H9 (cell line): ENCODE measurements around the gene GLDC. TPM values are rescaled to one million over a fixed set of nuclear protein-coding genes. Genes with fewer than 3 reads are reported as not detected.

Source experiments
- DNase-seq: peaks from one replicate; pipeline ENCODE4 v3.0.0-alpha.2; 2017
- H2AFZ ChIP-seq: one replicate; pipeline ENCODE4 v1.6.1; 2013; ENCODE audit warnings: mild to moderate bottlenecking, low read length, control low read depth, moderate library complexity
- H2AK5ac ChIP-seq: 2 replicates; pipeline ENCODE4 v1.6.1; 2013; ENCODE audit warnings: low read length, control low read depth, mixed read lengths; ENCODE audit not compliant: insufficient read length
- H2BK120ac ChIP-seq: one replicate; pipeline ENCODE4 v1.6.1; 2013; ENCODE audit warnings: low read depth, mild to moderate bottlenecking, low read length, control low read depth, inconsistent platforms; ENCODE audit not compliant: poor library complexity, severe bottlenecking
- H2BK12ac ChIP-seq: 2 replicates; pipeline ENCODE4 v1.6.1; 2013; ENCODE audit warnings: low read length, control low read depth, mixed read lengths, low read depth; ENCODE audit not compliant: insufficient read length
- H2BK15ac ChIP-seq: 2 replicates; pipeline ENCODE4 v1.6.1; 2013; ENCODE audit warnings: low read depth, low read length, control low read depth
- H2BK20ac ChIP-seq: one replicate; pipeline ENCODE4 v1.6.1; 2013; ENCODE audit warnings: low read depth, mild to moderate bottlenecking, low read length, control low read depth, inconsistent platforms; ENCODE audit not compliant: poor library complexity, severe bottlenecking
- H2BK5ac ChIP-seq: 2 replicates; pipeline ENCODE4 v1.6.1; 2013; ENCODE audit warnings: low read length, control low read depth, mixed read lengths; ENCODE audit not compliant: insufficient read length
- H3K14ac ChIP-seq: 2 replicates; pipeline ENCODE4 v1.6.1; 2013; ENCODE audit warnings: low read length, control low read depth; ENCODE audit not compliant: insufficient read depth
- H3K18ac ChIP-seq: 2 replicates; pipeline ENCODE4 v1.6.1; 2013; ENCODE audit warnings: low read depth, mild to moderate bottlenecking, mixed read lengths, low read length, control low read depth; ENCODE audit not compliant: insufficient read length
- H3K23ac ChIP-seq: 2 replicates; pipeline ENCODE4 v1.6.1; 2013; ENCODE audit warnings: low read length, control low read depth, mixed read lengths, low read depth; ENCODE audit not compliant: insufficient read length
- H3K23me2 ChIP-seq: 2 replicates; pipeline ENCODE4 v1.6.1; 2013; ENCODE audit warnings: low read depth, mild to moderate bottlenecking, mixed read lengths, low read length, control low read depth; ENCODE audit not compliant: insufficient read length, poor library complexity, severe bottlenecking
- H3K27ac ChIP-seq: 2 replicates; pipeline ENCODE4 v1.5.1; 2013; ENCODE audit warnings: low read length, control low read depth, mixed read lengths, low read depth; ENCODE audit not compliant: insufficient read length
- H3K27me3 ChIP-seq: 2 replicates; pipeline ENCODE4 v1.6.1; 2013; ENCODE audit warnings: low read length, control low read depth, inconsistent platforms; ENCODE audit not compliant: insufficient read depth
- H3K4ac ChIP-seq: 2 replicates; pipeline ENCODE4 v1.6.1; 2013; ENCODE audit warnings: low read depth, mild to moderate bottlenecking, control low read depth, inconsistent platforms, low read length, moderate library complexity
- H3K4me1 ChIP-seq: 2 replicates; pipeline ENCODE4 v1.6.1; 2013; ENCODE audit warnings: low read length, control low read depth, inconsistent platforms; ENCODE audit not compliant: insufficient read depth
- H3K4me2 ChIP-seq: 2 replicates; pipeline ENCODE4 v1.6.1; 2013; ENCODE audit warnings: low read length, control low read depth, mixed read lengths; ENCODE audit not compliant: insufficient read length, insufficient read depth
- H3K56ac ChIP-seq: 2 replicates; pipeline ENCODE4 v1.6.1; 2013; ENCODE audit warnings: low read depth, mild to moderate bottlenecking, mixed read lengths, low read length, control low read depth; ENCODE audit not compliant: insufficient read length
- H3K79me1 ChIP-seq: 2 replicates; pipeline ENCODE4 v1.6.1; 2013; ENCODE audit warnings: low read depth, mild to moderate bottlenecking, moderate library complexity, low read length, control low read depth, inconsistent platforms; ENCODE audit not compliant: insufficient read depth, poor library complexity, severe bottlenecking
- H3K79me2 ChIP-seq: 2 replicates; pipeline ENCODE4 v1.6.1; 2013; ENCODE audit warnings: low read length, control low read depth, inconsistent platforms; ENCODE audit not compliant: insufficient read depth
- H3K9ac ChIP-seq: 2 replicates; pipeline ENCODE4 v1.6.1; 2013; ENCODE audit warnings: low read length, control low read depth, mixed read lengths; ENCODE audit not compliant: insufficient read length; ENCODE audit errors: extremely low read depth
- H3K9me3 ChIP-seq: one replicate; pipeline ENCODE4 v1.6.1; 2013; ENCODE audit warnings: low read depth, low read length, inconsistent platforms; ENCODE audit not compliant: control insufficient read depth
- H3T11ph ChIP-seq: one replicate; pipeline ENCODE4 v1.6.1; 2013; ENCODE audit warnings: mild to moderate bottlenecking, low read length, control low read depth, inconsistent platforms
- H4K20me1 ChIP-seq: one replicate; pipeline ENCODE4 v1.6.1; 2013; ENCODE audit not compliant: control insufficient read depth, insufficient read length, insufficient read depth
- H4K5ac ChIP-seq: 2 replicates; pipeline ENCODE4 v1.6.1; 2013; ENCODE audit warnings: low read depth, mild to moderate bottlenecking, mixed read lengths, low read length, control low read depth; ENCODE audit not compliant: insufficient read length
- H4K8ac ChIP-seq: replicated peaks from 2 replicates; pipeline ENCODE4 v1.6.1; 2013; ENCODE audit warnings: low read length, control low read depth, mixed read lengths, low read depth; ENCODE audit not compliant: insufficient read length
- H4K91ac ChIP-seq: 2 replicates; pipeline ENCODE4 v1.6.1; 2013; ENCODE audit warnings: low read depth, mild to moderate bottlenecking, moderate library complexity, mixed read lengths, low read length, control low read depth; ENCODE audit not compliant: insufficient read length
- H3K27ac Mint-ChIP-seq, 3 experiments: 2 replicates in 2 of 3; 3 replicates in 1 of 3; pipeline ENCODE4 v1.8.0; 2020 to 2021; ENCODE audit warnings: mixed read lengths in 3 of 3, mild to moderate bottlenecking in 1 of 3, moderate library complexity in 1 of 3
- H3K27me3 Mint-ChIP-seq: 2 replicates; pipeline ENCODE4 v1.8.0; 2021; ENCODE audit warnings: low read depth, mild to moderate bottlenecking, moderate library complexity, mixed read lengths
- H3K36me3 Mint-ChIP-seq, 3 experiments: 2 replicates in 2 of 3; 3 replicates in 1 of 3; pipeline ENCODE4 v1.8.0; 2020 to 2021; ENCODE audit warnings: low read depth in 3 of 3, mixed read lengths in 3 of 3; ENCODE audit not compliant: insufficient read depth in 1 of 3
- H3K4me1 Mint-ChIP-seq, 2 experiments: 2 replicates each; pipeline ENCODE4 v1.8.0; 2020; ENCODE audit warnings: mixed read lengths in 2 of 2
- H3K4me3 Mint-ChIP-seq, 2 experiments: 2 replicates in 1 of 2; 3 replicates in 1 of 2; pipeline ENCODE4 v1.8.0; 2020 to 2021; ENCODE audit warnings: mild to moderate bottlenecking in 2 of 2, mixed read lengths in 2 of 2, moderate library complexity in 1 of 2
- H3K9me3 Mint-ChIP-seq, 2 experiments: 2 replicates in 1 of 2; 3 replicates in 1 of 2; pipeline ENCODE4 v1.8.0; 2020; ENCODE audit warnings: mild to moderate bottlenecking in 2 of 2, mixed read lengths in 2 of 2, moderate library complexity in 1 of 2
- WGBS: extraction: QIAGEN DNeasy Blood & Tissue Kit; methylation state at CpG from one replicate; pipeline ENCODE4 v1.1.7; 2013; ENCODE audit warnings: missing lambda C conversion rate, low lambda C conversion rate, mixed read lengths; ENCODE audit not compliant: insufficient read length; ENCODE audit errors: extremely low coverage; 5-methylcytosine and 5-hydroxymethylcytosine counted together
- total RNA-seq: library from RNA; stranded (reverse); gene quantifications from 2 replicates; pipeline ENCODE4 v1.2.1, GENCODE V29; 2021
- TF ChIP-seq, protein P1 (sequence below): fragments of 200-600 bp; sonication (generic); conservative IDR thresholded peaks from 3 replicates; pipeline ENCODE4 v1.8.0; 2021; ENCODE audit warnings: antibody characterized with exemption, mild to moderate bottlenecking

Gene GLDC
- total RNA-seq, 1 experiment from 2014 or later = 74.4 TPM

DNA sequence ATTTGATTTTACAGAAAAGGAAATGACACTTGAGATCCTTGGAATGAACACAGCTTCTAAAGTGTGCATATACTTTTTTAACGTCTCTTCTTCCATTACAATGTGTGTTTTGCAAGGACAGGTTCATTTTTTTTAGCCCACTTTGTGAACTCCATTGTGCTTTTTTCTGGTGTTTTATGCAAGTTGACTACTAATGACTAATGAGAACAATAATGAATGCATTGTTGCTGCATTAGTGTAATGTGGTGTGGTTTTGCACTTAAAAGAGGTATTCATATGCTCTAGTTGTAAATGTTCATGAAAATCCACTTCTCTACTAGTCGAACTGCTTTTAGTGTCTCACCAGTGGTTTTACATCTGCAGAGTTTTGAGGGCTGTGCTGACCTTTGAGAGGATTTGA is 139.0 kb downstream of the GLDC start:
- TF ChIP-seq, protein P1, sequence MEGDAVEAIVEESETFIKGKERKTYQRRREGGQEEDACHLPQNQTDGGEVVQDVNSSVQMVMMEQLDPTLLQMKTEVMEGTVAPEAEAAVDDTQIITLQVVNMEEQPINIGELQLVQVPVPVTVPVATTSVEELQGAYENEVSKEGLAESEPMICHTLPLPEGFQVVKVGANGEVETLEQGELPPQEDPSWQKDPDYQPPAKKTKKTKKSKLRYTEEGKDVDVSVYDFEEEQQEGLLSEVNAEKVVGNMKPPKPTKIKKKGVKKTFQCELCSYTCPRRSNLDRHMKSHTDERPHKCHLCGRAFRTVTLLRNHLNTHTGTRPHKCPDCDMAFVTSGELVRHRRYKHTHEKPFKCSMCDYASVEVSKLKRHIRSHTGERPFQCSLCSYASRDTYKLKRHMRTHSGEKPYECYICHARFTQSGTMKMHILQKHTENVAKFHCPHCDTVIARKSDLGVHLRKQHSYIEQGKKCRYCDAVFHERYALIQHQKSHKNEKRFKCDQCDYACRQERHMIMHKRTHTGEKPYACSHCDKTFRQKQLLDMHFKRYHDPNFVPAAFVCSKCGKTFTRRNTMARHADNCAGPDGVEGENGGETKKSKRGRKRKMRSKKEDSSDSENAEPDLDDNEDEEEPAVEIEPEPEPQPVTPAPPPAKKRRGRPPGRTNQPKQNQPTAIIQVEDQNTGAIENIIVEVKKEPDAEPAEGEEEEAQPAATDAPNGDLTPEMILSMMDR = no peak

More for the DNA sequence above, 139.0 kb downstream of the GLDC start:
- H2AK5ac ChIP-seq = no peak overlapping the region
- no peak overlapping the region for H3K4me3 Mint-ChIP-seq
- H2BK12ac ChIP-seq = no peak overlapping the region
- no peak overlapping the region for H3K4ac ChIP-seq
- no peak overlapping the region for H2BK120ac ChIP-seq
- no peak overlapping the region for H3K23ac ChIP-seq
- H4K5ac ChIP-seq = no peak overlapping the region
- no peak overlapping the region for H2BK5ac ChIP-seq
- no peaks in the 10 kb centered on the region for H3K9me3 Mint-ChIP-seq
- no peaks in the 10 kb centered on the region for H3K79me2 ChIP-seq
- no peak overlapping the region for H2BK20ac ChIP-seq
- H3K4me1 Mint-ChIP-seq = peaks cover 6 to 9% of the 10 kb centered on the region in 2 experiments; a peak in 2 of 4 replicates
- no CpG with 5 or more reads among the region's 2 CpGs for WGBS
- H3K27ac Mint-ChIP-seq = peak overlapping the region in 2 of 3 experiments; percentile 30 to 37; a peak in 2 of 7 replicates
- no peaks in the 10 kb centered on the region for H3K27me3 ChIP-seq
- no peak overlapping the region for H3K9ac ChIP-seq
- no peak overlapping the region for H2BK15ac ChIP-seq
- H4K20me1 ChIP-seq = no peaks in the 10 kb centered on the region
- H3K27ac ChIP-seq = no peak overlapping the region
- H3T11ph ChIP-seq = no peak overlapping the region
- no peaks in the 10 kb centered on the region for H3K23me2 ChIP-seq
- H3K9me3 ChIP-seq = no peaks in the 10 kb centered on the region
- H3K36me3 Mint-ChIP-seq = peaks cover 17 to 54% (median 48%) of the 10 kb centered on the region in 3 experiments; a peak in 6 of 7 replicates
- no peaks in the 10 kb centered on the region for H3K27me3 Mint-ChIP-seq
- H4K8ac ChIP-seq = no peak overlapping the region
- H3K79me1 ChIP-seq = no peaks in the 10 kb centered on the region
- H3K14ac ChIP-seq = no peak overlapping the region
- H3K56ac ChIP-seq = no peak overlapping the region
- H4K91ac ChIP-seq = no peak overlapping the region
- H3K4me1 ChIP-seq = no peaks in the 10 kb centered on the region
- H3K4me2 ChIP-seq = no peak overlapping the region
- DNase-seq = no peak
- H3K18ac ChIP-seq = no peak overlapping the region
- H2AFZ ChIP-seq = no peak overlapping the region
